HG03066 (cell line): ENCODE results near the gene GLCCI1.
"Not testable (repeated sequence)": the region's sequence is repeated elsewhere in the genome, so short reads cannot be mapped to it uniquely, and the experiment has no call there.

ENCODE experiments used
- ATAC-seq: cut with Tn5 transposase; IDR thresholded peaks from one replicate; pipeline ENCODE4 v1.9.1; 2021; ENCODE audit warnings: low read depth; ENCODE audit not compliant: unreplicated experiment

The GLCCI1 gene

GRCh38 chr7:8085420-8085819 is 116.8 kb downstream of the GLCCI1 start:
- no peak for ATAC-seq

- ATAC-seq: no peak
These were observed 117.6 kb downstream of the GLCCI1 start for GRCh38 chr7:8086239-8086638.

GRCh38 chr7:8089036-8089780 is 120.6 kb downstream of the GLCCI1 start:
- ATAC-seq: no peak

- ATAC-seq: no peak
These were observed 123.5 kb downstream of the GLCCI1 start for GRCh38 chr7:8092140-8092539.

GRCh38 chr7:8094164-8095140 is 125.9 kb downstream of the GLCCI1 start:
- no peak for ATAC-seq

GRCh38 chr7:8101292-8101691 is 132.7 kb downstream of the GLCCI1 start:
- ATAC-seq: not testable (repeated sequence)

- no peak for ATAC-seq
These were observed 134.7 kb downstream of the GLCCI1 start for GRCh38 chr7:8103282-8103681.

- no peak for ATAC-seq
These were observed 137.0 kb downstream of the GLCCI1 start for GRCh38 chr7:8105449-8106095.

- no peak for ATAC-seq
These were observed 140.8 kb downstream of the GLCCI1 start for GRCh38 chr7:8109196-8110022.

GRCh38 chr7:8111282-8111960 is 142.8 kb downstream of the GLCCI1 start:
- ATAC-seq: no peak

GRCh38 chr7:8112685-8113084 is 144.1 kb downstream of the GLCCI1 start:
- ATAC-seq: no peak

GRCh38 chr7:8113184-8113583 is 144.6 kb downstream of the GLCCI1 start:
- no peak for ATAC-seq

- ATAC-seq: no peak
These were observed 145.6 kb downstream of the GLCCI1 start for GRCh38 chr7:8114175-8114574.

GRCh38 chr7:8115547-8116402 is 147.2 kb downstream of the GLCCI1 start:
- peak; percentile 84 for ATAC-seq

GRCh38 chr7:8117195-8117594 is 148.6 kb downstream of the GLCCI1 start:
- no peak for ATAC-seq

- no peak for ATAC-seq
These were observed 150.7 kb downstream of the GLCCI1 start for GRCh38 chr7:8119262-8119661.

- ATAC-seq: no peak
These were observed 151.9 kb downstream of the GLCCI1 start for GRCh38 chr7:8120390-8121058.

GRCh38 chr7:8121243-8121642 is 152.6 kb downstream of the GLCCI1 start:
- ATAC-seq: no peak
